ENCODE measurements around the gene P4HA3.
"Not testable (repeated sequence)": the region's sequence is repeated elsewhere in the genome, so short reads cannot be mapped to it uniquely, and the experiment has no call there.

Gene P4HA3

GRCh38 chr11:74311352-74311926, at the start of gene P4HA3:
TSS of gene P4HA3 (minus strand) at chr11:74311640. CDS start at chr11:74311611, 29 bp downstream.
- peak; percentile 60 for DNase-seq

GRCh38 chr11:74357449-74357848, 46.0 kb upstream of the P4HA3 start:
- no peak for DNase-seq

- DNase-seq = no peak
These were observed 44.2 kb upstream of the P4HA3 start for GRCh38 chr11:74355626-74356025.

GRCh38 chr11:74354036-74354435, 42.6 kb upstream of the P4HA3 start:
- DNase-seq = no peak

GRCh38 chr11:74347381-74347780, 35.9 kb upstream of the P4HA3 start:
- no peak for DNase-seq

- no peak for DNase-seq
These were observed 34.0 kb upstream of the P4HA3 start for GRCh38 chr11:74345420-74345819.

- no peak for DNase-seq
These were observed 30.5 kb upstream of the P4HA3 start for GRCh38 chr11:74341921-74342320.

GRCh38 chr11:74339619-74340018, 28.2 kb upstream of the P4HA3 start:
- no peak for DNase-seq

GRCh38 chr11:74338963-74339362, 27.5 kb upstream of the P4HA3 start:
- no peak for DNase-seq

GRCh38 chr11:74333193-74333592, 21.8 kb upstream of the P4HA3 start:
- no peak for DNase-seq

GRCh38 chr11:74332291-74332690, 20.9 kb upstream of the P4HA3 start:
- DNase-seq = no peak

- not testable (repeated sequence) for DNase-seq
These were observed 19.6 kb upstream of the P4HA3 start for GRCh38 chr11:74331000-74331399.

- DNase-seq = no peak
These were observed 18.8 kb upstream of the P4HA3 start for GRCh38 chr11:74330075-74330858.

GRCh38 chr11:74327076-74327475, 15.6 kb upstream of the P4HA3 start:
- no peak for DNase-seq

GRCh38 chr11:74326665-74327064, 15.2 kb upstream of the P4HA3 start:
- no peak for DNase-seq

GRCh38 chr11:74325649-74326645, 14.5 kb upstream of the P4HA3 start:
- no peak for DNase-seq

- no peak for DNase-seq
These were observed 11.2 kb upstream of the P4HA3 start for GRCh38 chr11:74322667-74323066.

- DNase-seq = peak; percentile 27
These were observed 10.2 kb upstream of the P4HA3 start for GRCh38 chr11:74321487-74322188.

- DNase-seq = no peak
These were observed 9.1 kb upstream of the P4HA3 start for GRCh38 chr11:74320538-74320937.

GRCh38 chr11:74319139-74319816, 7.8 kb upstream of the P4HA3 start:
- no peak for DNase-seq

GRCh38 chr11:74318241-74318932, 6.9 kb upstream of the P4HA3 start:
- DNase-seq = no peak

Data from activated CD4-positive, alpha-beta T cell treated with anti-CD3 and anti-CD28 coated beads, Interleukin-10, Interleukin-2, amounts not matched to agents 100 ng/mL and 50 ng/mL, durations not matched to agents 16 hours and 8 hours (primary cell).